HepG2 (cell line): Measurements from ENCODE around the gene ABHD15. TPM values are rescaled to one million over a fixed set of nuclear protein-coding genes. Genes with fewer than 3 reads are reported as not detected.

Experiments used
- ATAC-seq: fragments of 200-7000 bp; cut with Tn5 transposase; 3 replicates; pipeline ENCODE4 v1.9.1; 2020; ENCODE audit warnings: mild to moderate bottlenecking, moderate library complexity
- BruUV-seq: library from RNA; stranded (reverse); fragments of 400-500 nt; replicated peaks from 2 replicates; lab custom pipeline; 2021; lab: Mats Ljungman, UMichigan
- CTCF ChIA-PET: fragments of 300-600 bp; formaldehyde crosslinking; extraction: SDS; loops from one replicate; lab custom pipeline; 2021; ENCODE audit warnings: low total read pairs, inconsistent platforms, low intra/inter-chr PET ratio; lab: Yijun Ruan, JAX
- POLR2A ChIA-PET: fragments of 350-600 bp; sonication (Branson Sonifier 250); formaldehyde crosslinking; loops from one replicate; lab custom pipeline; 2020; ENCODE audit warnings: antibody characterized with exemption, inconsistent platforms; lab: Yijun Ruan, JAX
- DNase-seq: peaks from one replicate; pipeline ENCODE4 v3.0.0-alpha.2; 2015; ENCODE audit warnings: low spot score
- FAIRE-seq: peaks from 3 replicates; lab custom pipeline; 2011; peaks lifted over from hg19 to GRCh38; lab: Jason Lieb, UNC
- H2AFZ ChIP-seq: one replicate; pipeline ENCODE4 v1.6.1; 2011; ENCODE audit warnings: low read length, inconsistent platforms
- H3K27ac ChIP-seq: fragments of 300-600 bp; 3 replicates; pipeline ENCODE4 v1.8.0; 2011; ENCODE audit warnings: mixed run types, mild to moderate bottlenecking, mixed read lengths, low read length, inconsistent platforms; ENCODE audit not compliant: insufficient read depth; ENCODE audit errors: extremely low read length
- H3K27me3 ChIP-seq, 2 experiments: fragments of 200-600 bp in 1 of 2; 2 replicates in 1 of 2; 3 replicates in 1 of 2; pipeline versions ENCODE4 v1.6.0 to v1.8.0; 2011; ENCODE audit warnings: low read length in 2 of 2, mild to moderate bottlenecking in 2 of 2, moderate library complexity in 2 of 2, inconsistent platforms in 1 of 2; ENCODE audit not compliant: insufficient read depth in 2 of 2, control insufficient read depth in 1 of 2
- H3K36me3 ChIP-seq, 2 experiments: fragments of 200-600 bp in 1 of 2; replicated peaks in 1 of 2; 2 replicates in 1 of 2; 3 replicates in 1 of 2; pipeline versions ENCODE4 v1.5.1 to v1.8.0; 2011; ENCODE audit warnings: low read length in 2 of 2, inconsistent platforms in 1 of 2; ENCODE audit not compliant: insufficient read depth in 2 of 2, control insufficient read depth in 1 of 2
- H3K4me1 ChIP-seq: 2 replicates; pipeline ENCODE4 v1.5.1; 2012; ENCODE audit warnings: low read length, inconsistent platforms; ENCODE audit not compliant: insufficient read depth
- H3K4me2 ChIP-seq: 2 replicates; pipeline ENCODE4 v1.6.0; 2011; ENCODE audit warnings: low read depth, low read length, inconsistent platforms
- H3K4me3 ChIP-seq, 3 experiments: fragments of 200-600 bp in 1 of 3; sonication (generic), shearing (Covaris generic) in 1 of 3; replicated peaks in 1 of 3; 2 replicates each; pipeline ENCODE4 v1.5.1; 2011 to 2016; ENCODE audit warnings: low read length in 3 of 3, inconsistent platforms in 2 of 3, low read depth in 2 of 3, mild to moderate bottlenecking in 2 of 3, control low read depth in 1 of 3, mixed read lengths in 1 of 3; ENCODE audit not compliant: insufficient read depth in 1 of 3
- H3K79me2 ChIP-seq: one replicate; pipeline ENCODE4 v1.6.1; 2011; ENCODE audit warnings: low read length, inconsistent platforms; ENCODE audit not compliant: insufficient read depth
- H3K9ac ChIP-seq: 2 replicates; pipeline ENCODE4 v1.6.0; 2011; ENCODE audit warnings: mild to moderate bottlenecking, low read depth, low read length, inconsistent platforms; ENCODE audit not compliant: insufficient read depth
- H3K9me3 ChIP-seq: 2 replicates; pipeline ENCODE4 v1.5.1; 2012; ENCODE audit warnings: mild to moderate bottlenecking, low read length
- H4K20me1 ChIP-seq: 2 replicates; pipeline ENCODE4 v1.6.0; 2011; ENCODE audit warnings: inconsistent platforms, mild to moderate bottlenecking, low read length, moderate library complexity; ENCODE audit not compliant: insufficient read depth
- MTA3 ChIP-seq: sonication (generic); formaldehyde crosslinking; IDR thresholded peaks from 2 replicates; pipeline ENCODE4 v1.4.0; 2020; ENCODE audit warnings: missing genetic modification reagents
- NFKBIZ ChIP-seq: IDR thresholded peaks from 2 replicates; pipeline ENCODE4 v1.6.1; 2018; ENCODE audit warnings: missing genetic modification reagents, missing compliant biosample characterization
- NFYC ChIP-seq: IDR thresholded peaks from 2 replicates; pipeline ENCODE4 v1.6.1; 2016; ENCODE audit warnings: missing genetic modification reagents, missing compliant biosample characterization
- ZNF124 ChIP-seq: sonication (generic); formaldehyde crosslinking; IDR thresholded peaks from 2 replicates; pipeline ENCODE4 v1.4.0; 2020; ENCODE audit warnings: missing genetic modification reagents
- ZNF644 ChIP-seq: IDR thresholded peaks from 2 replicates; pipeline ENCODE4 v1.6.1; 2016; ENCODE audit warnings: low read depth
- WGBS: methylation state at CpG from one replicate; pipeline ENCODE4 v1.1.6; 2017; ENCODE audit warnings: low lambda C conversion rate; 5-methylcytosine and 5-hydroxymethylcytosine counted together
- in situ Hi-C: cut with HindIII; loops from 2 replicates; pipeline ENCODE4 v1.10.0; 2017; ENCODE audit warnings: low pct_unique_long_range_greater_than_20kb; ENCODE audit not compliant: extremely low pct_ligation_motif_present
- intact Hi-C: fragments of 100-400 bp; cut with micrococcal nuclease; formaldehyde crosslinking; loops from one replicate; pipeline ENCODE4 v1.10.0; 2022; ENCODE audit not compliant: unreplicated experiment
- polyA plus RNA-seq, 8 experiments: library from polyadenylated mRNA; depleted of rRNA in 3 of 8; stranded (reverse) in 7 of 8; unstranded in 1 of 8; fragments of >200 nt; fragmentation: Illumina TruSeq in 4 of 8; extraction: Trizol in 4 of 8; gene quantifications; 2 replicates each; pipeline versions ENCODE4 v1.2.1 to v1.2.3, GENCODE V29; 2011 to 2016; ENCODE audit warnings: low read depth in 4 of 8, missing spikeins in 1 of 8, mixed read lengths in 1 of 8; ENCODE audit not compliant: insufficient read depth in 1 of 8
- total RNA-seq, 5 experiments: library from RNA; depleted of rRNA; stranded (reverse); fragments of >200 nt; fragmentation: Illumina TruSeq; extraction: Trizol; gene quantifications; 2 replicates each; pipeline ENCODE4 v1.2.3, GENCODE V29; 2016; ENCODE audit warnings: low read depth in 1 of 5
- TF ChIP-seq, protein P1 (sequence below): sonication (generic); formaldehyde crosslinking; IDR thresholded peaks from 2 replicates; pipeline ENCODE4 v1.4.0; 2020; ENCODE audit warnings: missing genetic modification reagents, low read depth, mild to moderate bottlenecking, borderline replicate concordance
- TF ChIP-seq, protein P2 (sequence below): sonication (generic); formaldehyde crosslinking; IDR thresholded peaks from 2 replicates; pipeline ENCODE4 v1.4.0; 2020; ENCODE audit warnings: missing genetic modification reagents, borderline replicate concordance
- TF ChIP-seq, protein P3 (sequence below): sonication (generic); formaldehyde crosslinking; IDR thresholded peaks from 2 replicates; pipeline ENCODE4 v1.9.0; 2021; ENCODE audit warnings: missing genetic modification reagents, mild to moderate bottlenecking, borderline replicate concordance

The ABHD15 gene
- total and polyA plus RNA-seq, 2 of the 13 experiments (the other 11 are each of a cell fraction or from before 2014, with no cell fraction given), result 2.4 to 7.7 TPM

- Histone ChIP-seq H4K20me1 (0 out of 2 replicates have a peak, but pooled peaks cover 5% of the 10 kb centered on the region), H2AFZ (no peak overlapping the region), H3K36me3 (no peaks in the 10 kb centered on the region; a peak in 1 of 5 replicates), H3K79me2 (no peaks in the 10 kb centered on the region), H3K9me3 (no peaks in the 10 kb centered on the region), H3K9ac (no peak overlapping the region), H3K27me3 (0 out of 5 replicates have a peak, but pooled peaks cover 0 to 8% of the 10 kb centered on the region in 2 experiments), H3K4me2 (no peak overlapping the region), H3K4me1 (peaks cover 40% of the 10 kb centered on the region), H3K4me3 (no peak overlapping the region), H3K27ac (no peak overlapping the region)
- WGBS, result 85% methylated on average over 2 of the region's 2 CpGs
- POLR2A ChIA-PET, result interaction anchor here (1.2 kb wide), 1 partner anchor 32 kb away, joined by 3 read pairs; no protein-coding TSS in a partner anchor
- intact Hi-C loops (loop anchor here (10.0 kb wide), 1 partner anchor 265 kb away; the partner anchor contains the start of gene NUFIP2), in situ Hi-C loops (no loop called here)
- no TSS peak for BruUV-seq
- TF ChIP-seq ZNF124 (CRISPR knock-in tag), result no peak
- no peak for TF ChIP-seq NFYC (CRISPR knock-in tag)
- TF ChIP-seq, protein P1, sequence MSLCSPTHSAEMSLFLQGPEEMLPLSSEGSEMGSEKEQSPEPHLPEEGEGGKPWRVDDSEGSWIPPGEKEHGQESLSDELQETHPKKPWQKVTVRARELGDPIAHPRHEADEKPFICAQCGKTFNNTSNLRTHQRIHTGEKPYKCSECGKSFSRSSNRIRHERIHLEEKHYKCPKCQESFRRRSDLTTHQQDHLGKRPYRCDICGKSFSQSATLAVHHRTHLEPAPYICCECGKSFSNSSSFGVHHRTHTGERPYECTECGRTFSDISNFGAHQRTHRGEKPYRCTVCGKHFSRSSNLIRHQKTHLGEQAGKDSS (CRISPR knock-in tag), result no peak
- TF ChIP-seq ZNF644, result no peak
- TF ChIP-seq, protein P2, sequence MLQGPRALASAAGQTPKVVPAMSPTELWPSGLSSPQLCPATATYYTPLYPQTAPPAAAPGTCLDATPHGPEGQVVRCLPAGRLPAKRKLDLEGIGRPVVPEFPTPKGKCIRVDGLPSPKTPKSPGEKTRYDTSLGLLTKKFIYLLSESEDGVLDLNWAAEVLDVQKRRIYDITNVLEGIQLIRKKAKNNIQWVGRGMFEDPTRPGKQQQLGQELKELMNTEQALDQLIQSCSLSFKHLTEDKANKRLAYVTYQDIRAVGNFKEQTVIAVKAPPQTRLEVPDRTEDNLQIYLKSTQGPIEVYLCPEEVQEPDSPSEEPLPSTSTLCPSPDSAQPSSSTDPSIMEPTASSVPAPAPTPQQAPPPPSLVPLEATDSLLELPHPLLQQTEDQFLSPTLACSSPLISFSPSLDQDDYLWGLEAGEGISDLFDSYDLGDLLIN (CRISPR knock-in tag), result no peak
- no peak for TF ChIP-seq MTA3 (CRISPR knock-in tag)
- TF ChIP-seq NFKBIZ (CRISPR knock-in tag), result no peak
- TF ChIP-seq, protein P3, sequence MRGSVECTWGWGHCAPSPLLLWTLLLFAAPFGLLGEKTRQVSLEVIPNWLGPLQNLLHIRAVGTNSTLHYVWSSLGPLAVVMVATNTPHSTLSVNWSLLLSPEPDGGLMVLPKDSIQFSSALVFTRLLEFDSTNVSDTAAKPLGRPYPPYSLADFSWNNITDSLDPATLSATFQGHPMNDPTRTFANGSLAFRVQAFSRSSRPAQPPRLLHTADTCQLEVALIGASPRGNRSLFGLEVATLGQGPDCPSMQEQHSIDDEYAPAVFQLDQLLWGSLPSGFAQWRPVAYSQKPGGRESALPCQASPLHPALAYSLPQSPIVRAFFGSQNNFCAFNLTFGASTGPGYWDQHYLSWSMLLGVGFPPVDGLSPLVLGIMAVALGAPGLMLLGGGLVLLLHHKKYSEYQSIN (CRISPR knock-in tag), result no peak
- CTCF ChIA-PET, result no interaction called here
- ATAC-seq, result no peak
- FAIRE-seq, result no peak
- no peak for DNase-seq
Observed at GRCh38 chr17:29559640-29560039, 7.2 kb downstream of the ABHD15 start.
